Endometrial microvascular endothelial cells (primary cell): ENCODE data around the gene BICRA. TPM values are rescaled to one million over a fixed set of nuclear protein-coding genes. Genes with fewer than 3 reads are reported as not detected.
"Not testable (repeated sequence)": the region's sequence is repeated elsewhere in the genome, so short reads cannot be mapped to it uniquely, and the experiment has no call there.

Experiments
- in situ Hi-C: cut with HindIII; loops from 2 replicates; pipeline ENCODE4 v1.10.0; 2017; ENCODE audit warnings: low sequenced_read_pairs, low pct_unique_long_range_greater_than_20kb; ENCODE audit errors: inconsistent ontology term
- total RNA-seq: library from RNA; depleted of rRNA; stranded (reverse); fragments of >200 nt; gene quantifications from one replicate; pipeline ENCODE4 v1.2.3, GENCODE V29; 2015; ENCODE audit errors: inconsistent ontology term

BICRA gene
- total RNA-seq, 1 donor from 2014 or later, result 2.6 TPM

DNA sequence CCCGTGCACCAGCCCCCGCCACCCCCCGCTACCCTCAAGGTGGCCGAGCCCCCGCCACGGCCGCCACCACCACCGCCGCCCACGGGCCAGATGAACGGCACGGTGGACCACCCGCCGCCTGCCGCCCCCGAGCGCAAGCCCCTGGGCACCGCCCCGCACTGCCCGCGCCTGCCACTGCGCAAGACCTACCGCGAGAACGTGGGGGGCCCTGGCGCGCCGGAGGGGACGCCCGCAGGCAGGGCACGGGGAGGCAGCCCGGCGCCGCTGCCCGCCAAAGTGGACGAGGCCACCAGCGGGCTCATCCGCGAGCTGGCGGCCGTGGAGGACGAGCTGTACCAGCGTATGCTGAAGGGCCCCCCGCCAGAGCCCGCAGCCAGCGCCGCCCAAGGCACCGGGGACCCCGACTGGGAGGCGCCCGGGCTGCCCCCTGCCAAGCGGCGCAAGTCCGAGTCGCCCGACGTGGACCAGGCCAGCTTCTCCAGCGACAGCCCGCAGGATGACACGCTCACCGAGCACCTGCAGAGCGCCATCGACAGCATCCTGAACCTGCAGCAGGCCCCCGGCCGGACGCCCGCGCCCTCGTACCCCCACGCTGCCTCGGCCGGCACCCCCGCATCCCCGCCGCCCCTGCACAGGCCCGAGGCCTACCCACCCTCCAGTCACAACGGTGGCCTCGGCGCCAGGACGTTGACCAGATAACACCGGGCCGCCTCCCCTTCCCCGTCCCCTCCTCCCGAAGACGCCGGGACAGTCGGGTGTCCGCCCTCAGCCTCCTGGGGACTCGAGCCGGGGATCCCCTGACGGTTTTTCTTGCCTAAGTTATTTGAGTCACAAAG lies 93.0 kb downstream of the BICRA start:
- in situ Hi-C loops, result no loop called here

DNA sequence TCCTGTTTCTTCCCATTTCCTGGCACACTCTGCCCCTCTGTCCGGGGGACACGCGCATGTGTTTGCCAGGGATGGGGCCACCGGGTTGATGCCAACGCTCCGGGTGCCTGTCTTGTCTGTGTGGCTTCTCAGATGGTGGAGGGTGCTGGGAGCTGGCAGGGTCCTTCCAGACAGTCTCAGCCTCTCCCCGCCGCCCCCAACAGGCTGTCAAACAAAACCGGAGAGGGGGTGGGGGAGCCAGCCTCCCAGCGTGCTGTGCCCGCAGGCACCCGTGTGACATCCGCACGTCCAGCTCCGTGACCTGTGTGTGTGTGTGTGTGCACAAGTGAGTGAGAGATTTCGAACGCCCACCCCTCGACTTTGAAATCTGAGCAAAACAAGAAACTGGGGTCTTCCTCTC lies 93.7 kb downstream of the BICRA start:
- in situ Hi-C loops, result no loop called here

DNA sequence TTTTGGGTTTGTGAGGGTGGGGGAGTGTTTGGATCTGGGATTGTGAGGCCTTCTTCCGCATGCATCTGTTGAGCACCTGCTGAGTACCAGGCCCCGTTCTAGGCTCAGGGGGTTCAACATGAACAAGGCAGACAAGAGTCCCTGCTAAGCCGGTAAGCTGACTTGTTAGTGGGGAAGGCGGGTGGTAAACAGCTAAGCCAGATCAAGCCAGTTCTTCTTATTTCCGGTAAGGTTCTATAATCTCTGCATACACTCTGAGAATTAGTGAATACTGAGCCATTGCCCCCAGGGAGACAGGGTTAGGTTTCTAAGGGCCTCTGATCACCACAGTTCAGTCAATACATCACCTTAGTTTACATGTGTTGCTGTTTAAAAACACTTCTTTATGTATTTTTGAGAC lies 94.4 kb downstream of the BICRA start:
- in situ Hi-C loops, result no loop called here

DNA sequence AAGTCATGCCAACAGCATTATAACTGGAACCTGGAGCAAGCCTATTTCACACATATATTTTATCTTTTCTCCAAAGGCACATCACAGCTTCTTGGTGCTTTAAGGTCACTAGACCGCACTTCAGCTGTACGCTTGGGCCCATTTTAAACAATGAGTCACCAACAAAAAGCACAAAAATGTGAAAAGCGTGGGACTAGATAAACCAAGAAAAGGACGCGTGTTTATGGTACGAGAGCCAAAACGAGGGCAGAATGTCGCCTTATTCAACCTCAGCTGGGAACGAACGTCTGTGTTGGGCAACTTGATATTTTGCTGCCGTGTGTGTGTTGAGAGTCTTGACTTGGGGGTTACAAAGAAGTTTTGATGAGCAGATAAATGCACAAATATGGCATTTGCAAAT lies 95.1 kb downstream of the BICRA start:
- in situ Hi-C loops, result no loop called here

DNA sequence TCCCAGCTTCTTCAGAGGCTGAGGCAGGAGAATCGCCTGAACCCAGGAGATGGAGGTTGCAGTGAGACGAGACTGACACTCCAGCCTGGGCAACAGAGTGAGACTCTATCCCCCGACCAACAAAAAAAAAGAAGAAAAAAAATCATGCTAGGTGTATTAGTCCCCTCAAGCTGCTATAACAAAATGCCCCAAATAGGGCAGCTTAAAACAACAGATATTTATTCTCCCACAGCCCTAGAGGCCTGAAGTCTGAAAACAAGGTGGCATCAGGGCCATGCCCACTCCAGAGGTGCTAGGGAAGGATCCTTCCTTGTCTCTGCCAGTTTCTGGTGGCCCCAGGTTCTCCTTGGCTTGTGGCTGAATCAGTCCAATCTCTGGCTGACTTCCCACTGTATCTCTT lies 95.7 kb downstream of the BICRA start:
- in situ Hi-C loops, result no loop called here

DNA sequence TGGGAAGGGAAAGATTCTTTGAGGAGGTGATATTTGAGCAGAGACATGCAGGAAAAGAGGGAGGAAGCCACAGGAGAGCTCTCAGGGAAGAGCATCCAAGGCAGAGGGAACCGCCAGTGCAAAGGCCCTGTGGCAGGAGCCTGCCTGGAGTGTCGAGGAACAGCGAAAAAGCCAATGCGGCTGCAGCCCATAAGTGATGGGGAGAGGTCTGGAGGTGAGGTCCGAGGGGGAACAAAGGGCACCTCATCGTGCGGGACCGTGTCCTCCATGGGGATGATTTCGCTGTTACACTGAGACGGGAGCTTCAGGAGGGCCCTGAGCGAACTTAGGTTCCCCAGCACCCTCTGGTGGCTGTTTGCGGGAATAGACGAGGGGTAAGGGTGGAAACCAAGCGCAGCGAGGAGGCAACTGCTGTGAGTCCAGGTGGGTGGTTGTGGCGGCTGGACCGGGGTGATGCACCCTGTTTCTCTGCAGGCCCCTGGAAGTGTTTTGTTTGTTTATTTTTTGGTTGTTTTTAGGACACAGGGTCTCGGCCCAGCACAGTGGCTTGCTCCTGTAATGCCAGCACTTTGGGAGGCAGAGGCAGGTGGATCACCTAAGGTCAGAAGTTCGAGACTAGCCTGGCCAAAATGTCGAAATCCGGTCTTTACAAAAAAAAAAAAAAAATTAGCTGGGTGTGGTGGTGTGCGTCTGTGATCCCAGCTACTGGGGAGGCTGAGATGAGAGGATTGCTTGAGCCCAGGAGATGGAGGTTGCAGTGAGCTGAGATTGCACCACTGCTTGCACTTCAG lies 98.4 kb downstream of the BICRA start:
- in situ Hi-C loops, result no loop called here

DNA sequence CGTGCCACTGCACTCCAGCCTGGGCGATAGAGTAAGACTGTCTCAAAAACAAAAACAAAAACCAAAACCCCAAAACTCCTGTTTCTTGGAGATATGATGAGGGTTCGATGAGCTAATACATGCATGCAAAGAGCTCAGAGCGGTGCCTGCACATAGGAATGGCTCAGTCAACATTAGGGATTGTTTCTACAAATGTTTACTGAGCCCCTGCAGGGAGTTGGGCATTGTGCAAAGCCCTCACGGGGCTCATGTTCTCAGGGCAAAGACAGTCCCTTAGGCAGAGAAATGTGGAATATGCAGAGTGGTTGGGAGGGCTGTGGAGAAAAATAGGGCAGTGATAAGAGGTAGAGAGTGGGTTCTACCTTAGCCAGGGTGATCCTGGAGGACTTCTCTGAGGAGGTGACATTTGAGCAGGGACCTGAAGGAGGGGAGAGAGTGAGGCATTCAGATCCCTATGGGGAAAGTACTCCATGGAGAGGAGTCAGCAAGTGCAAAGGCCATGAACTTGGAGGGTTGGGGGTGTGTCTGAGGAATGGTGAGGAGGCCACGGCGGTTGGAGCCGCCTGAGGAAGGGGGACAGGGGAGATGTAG lies 102.8 kb downstream of the BICRA start:
- in situ Hi-C loops, result no loop called here

DNA sequence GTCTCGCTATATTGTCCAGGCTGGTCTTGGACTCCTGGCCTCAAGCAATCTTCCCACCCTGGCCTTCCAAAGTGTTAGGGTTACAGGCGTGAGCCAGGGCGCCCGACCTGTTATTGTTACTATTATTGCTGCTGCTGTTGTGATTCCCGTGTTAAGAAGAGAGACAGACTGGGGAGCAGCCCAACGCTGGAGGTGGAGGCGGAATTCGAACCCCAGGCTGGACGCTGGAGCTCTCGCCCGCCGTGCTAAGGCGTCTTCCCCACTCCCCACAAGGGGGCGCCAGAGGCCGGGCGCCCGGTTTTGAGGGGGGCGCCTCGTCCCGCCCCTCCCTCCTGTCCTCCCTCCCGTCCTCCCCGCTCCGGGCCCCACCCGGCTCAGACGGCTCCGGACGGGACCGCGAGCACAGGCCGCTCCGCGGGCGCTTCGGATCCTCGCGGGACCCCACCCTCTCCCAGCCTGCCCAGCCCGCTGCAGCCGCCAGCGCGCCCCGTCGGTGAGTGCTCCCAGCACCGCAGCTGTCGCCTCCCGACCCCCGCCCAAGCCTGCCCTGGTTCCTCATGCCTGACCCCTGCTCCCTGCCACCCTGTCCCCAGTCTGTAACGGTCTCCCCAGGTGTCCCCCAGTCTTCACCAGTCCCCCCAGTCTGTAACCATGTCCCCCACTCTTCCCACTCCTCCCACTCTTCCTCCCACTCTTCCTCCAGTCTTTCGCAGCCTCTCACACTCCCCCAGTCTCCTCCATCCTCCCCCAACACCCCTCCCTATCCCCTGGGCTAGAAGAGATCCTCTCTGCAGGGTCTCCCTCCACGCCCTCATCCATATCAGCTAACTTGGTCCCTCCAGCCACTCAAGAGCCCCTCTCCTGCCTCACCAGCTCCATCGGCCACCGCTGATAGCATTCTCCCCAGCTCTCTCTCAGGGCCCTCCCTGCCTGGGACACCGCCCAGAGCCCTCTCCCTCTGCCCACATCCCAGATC lies 104.4 kb downstream of the BICRA start, which contains the start of gene EHD2:
TSS of gene EHD2 (plus strand) at position 377 of the 976 bp plus-strand sequence. CDS start 3,191 bp downstream, outside the sequence.
- in situ Hi-C loops, result no loop called here

DNA sequence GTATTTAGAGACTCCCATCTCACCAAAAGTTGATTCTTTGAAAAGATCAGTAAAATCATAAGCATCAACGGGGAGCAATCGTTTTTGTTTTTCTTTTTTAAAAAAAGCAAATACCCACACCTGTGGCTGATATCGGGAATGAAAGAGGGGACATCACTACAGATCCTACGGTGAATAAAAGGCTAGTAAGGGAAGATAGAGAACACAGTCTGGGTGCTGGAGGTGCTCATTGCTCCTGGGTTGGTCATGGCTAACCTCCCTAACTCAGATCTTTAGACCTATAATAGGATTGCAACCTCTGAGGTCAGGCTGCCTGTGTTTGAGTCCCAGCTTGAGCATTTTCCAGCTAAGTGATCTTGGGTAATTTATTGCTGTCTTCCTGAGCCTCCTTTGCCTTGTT lies 105.4 kb downstream of the BICRA start:
- in situ Hi-C loops, result no loop called here

DNA sequence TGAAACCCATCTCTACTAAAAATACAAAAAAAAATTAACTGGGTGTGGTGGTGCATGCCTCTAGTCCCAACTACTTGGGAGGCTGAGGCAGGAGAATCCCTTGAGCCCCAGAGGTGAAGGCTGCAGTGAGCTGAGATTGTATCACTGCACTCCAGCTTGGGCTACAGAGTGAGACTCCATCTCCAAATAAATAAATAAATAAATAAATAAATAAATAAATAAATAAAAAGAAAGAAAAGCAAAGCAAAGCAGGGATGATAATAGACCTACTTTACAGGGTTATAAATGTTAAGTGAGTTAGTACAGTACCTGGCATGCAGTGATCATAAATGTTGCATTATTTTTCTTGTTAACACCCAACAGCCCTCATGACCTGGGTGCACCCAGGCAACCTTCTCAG lies 105.9 kb downstream of the BICRA start:
- in situ Hi-C loops, result not testable (repeated sequence)

DNA sequence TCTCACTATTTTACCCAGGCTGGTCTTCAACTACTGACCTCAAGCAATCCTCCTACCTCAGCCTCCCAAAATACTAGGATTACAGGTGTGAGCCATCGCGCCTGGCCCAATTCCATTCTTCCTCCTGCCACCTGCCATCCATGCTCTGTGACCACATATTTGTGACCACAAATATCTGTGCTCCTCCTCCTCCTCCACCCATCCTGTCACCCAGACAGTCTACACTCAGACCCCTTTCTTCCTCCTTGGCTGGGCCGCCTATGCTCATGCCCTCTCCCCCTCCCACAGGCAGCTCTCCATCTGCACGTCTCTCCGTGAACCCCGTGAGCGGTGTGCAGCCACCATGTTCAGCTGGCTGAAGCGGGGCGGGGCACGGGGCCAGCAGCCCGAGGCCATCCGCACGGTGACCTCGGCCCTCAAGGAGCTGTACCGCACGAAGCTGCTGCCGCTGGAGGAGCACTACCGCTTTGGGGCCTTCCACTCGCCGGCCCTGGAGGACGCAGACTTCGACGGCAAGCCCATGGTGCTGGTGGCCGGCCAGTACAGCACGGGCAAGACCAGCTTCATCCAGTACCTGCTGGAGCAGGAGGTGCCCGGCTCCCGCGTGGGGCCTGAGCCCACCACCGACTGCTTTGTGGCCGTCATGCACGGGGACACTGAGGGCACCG lies 107.5 kb downstream of the BICRA start:
- in situ Hi-C loops, result no loop called here

DNA sequence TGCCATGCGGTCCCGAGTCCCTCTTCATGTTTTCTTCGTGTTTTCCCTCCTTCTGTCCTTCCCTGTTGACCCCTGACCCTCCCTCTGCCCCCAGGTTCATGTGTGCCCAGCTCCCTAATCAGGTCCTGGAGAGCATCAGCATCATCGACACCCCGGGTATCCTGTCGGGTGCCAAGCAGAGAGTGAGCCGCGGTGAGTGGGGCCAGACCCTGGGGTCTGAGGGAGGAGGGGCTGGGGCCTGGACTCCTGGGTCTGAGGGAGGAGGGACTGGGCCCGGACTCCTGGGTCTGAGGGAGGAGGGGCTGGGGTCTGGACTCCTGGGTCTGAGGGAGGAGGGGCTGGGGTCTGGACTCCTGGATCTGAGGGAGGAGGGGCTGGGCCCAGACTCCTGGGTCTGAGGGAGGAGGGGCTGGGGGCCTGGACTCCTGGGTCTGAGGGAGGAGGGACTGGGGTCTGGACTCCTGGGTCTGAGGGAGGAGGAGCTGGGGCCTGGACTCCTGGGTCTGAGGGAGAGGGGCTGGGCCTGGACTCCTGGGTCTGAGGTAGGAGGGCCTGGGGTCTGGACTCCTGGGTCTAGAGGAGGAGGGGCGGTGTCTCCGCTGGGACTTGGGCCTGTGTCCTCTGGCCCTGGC lies 109.6 kb downstream of the BICRA start:
- in situ Hi-C loops, result not testable (repeated sequence)

DNA sequence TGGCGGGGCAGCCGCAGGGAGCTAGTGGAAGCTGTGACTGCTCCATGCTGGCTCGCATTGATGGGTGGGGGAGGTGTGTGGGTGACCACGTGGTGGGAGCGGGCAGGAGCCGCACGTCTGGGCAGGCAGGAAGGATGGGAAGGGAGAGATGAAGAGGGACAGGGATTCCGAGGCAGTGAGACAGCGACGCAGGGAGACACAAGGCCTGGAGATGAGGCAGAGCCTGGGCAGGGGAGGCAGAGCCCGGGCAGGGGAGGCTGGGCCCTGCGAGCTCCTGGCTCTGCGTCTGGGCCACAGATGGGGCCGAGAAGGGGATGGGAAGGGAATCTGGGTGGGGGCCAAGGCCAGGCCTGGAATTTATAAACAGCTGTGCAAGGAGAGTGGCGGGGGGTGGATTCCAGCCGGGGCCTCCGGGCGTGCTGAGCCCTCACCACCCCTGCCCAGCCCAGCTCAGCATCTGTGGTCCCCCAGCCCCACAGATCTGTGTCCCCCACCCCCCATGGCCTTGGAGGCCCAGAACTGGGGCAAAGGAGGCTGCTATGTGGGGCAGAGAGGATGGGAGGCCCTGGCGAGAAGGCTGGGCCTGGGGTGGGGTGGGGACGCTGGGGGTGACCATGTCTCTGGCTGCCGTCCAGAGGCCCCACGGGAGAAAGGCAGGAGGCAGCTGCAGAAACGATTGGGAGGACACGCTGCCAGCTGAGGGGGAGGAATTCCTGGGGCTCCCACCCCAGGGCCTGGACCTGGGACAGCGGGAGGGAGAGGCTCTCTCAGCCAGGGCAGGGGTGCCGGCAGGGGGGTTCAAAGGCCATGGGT lies 110.3 kb downstream of the BICRA start:
- in situ Hi-C loops, result no loop called here

DNA sequence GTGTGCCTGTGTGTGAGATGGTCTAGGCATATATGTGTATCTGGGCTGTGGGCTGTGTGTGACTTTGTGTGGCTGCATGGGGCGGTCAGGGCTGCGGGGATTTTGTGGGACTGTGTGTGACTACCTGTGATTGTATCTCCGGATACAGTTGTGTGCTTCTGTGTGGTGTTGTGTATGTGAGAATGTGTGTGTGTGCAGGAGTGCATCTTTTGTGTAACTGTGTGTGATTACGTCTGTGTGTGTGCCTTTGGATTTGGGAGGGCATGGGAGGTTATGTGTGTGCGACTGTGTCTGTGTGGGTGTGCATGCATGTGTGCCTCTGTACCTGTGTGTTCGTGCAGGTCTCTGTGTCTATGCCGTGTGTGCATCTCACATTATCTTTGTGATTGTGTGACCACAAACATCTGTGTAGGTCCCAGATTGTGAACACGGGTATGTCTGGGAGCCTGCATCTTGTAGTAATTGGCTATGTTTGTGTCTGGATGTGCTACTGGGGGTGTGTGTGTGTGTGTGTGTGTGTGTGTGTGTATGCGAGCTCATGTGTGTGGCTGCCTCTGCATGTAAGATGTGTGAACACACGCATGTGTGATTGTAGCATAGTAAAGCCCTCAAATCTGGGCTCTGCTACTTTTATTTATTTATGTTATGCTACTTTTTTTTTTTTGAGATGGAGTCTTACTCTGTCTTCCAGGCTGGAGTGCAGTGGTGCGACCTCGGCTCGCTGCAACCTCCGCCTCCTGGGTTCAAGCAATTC lies 111.9 kb downstream of the BICRA start:
- in situ Hi-C loops, result no loop called here

DNA sequence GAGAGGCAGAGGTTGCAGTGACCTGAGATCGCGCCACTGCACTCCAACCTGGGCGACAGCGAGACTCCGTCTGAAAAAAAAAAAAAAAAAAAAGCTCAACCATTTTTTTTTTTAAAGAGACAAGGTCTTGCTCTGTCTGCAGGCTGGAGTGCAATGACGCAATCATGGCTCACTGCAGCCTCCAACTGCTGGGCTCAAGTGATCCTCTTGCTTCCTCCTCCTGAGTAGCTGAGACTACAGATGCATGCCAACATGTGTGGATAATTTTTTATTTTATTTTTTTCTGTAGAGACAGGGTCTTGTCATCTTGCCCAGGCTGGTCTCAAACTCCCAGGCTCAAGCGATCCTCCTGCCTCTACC lies 114.6 kb downstream of the BICRA start:
- in situ Hi-C loops, result no loop called here

DNA sequence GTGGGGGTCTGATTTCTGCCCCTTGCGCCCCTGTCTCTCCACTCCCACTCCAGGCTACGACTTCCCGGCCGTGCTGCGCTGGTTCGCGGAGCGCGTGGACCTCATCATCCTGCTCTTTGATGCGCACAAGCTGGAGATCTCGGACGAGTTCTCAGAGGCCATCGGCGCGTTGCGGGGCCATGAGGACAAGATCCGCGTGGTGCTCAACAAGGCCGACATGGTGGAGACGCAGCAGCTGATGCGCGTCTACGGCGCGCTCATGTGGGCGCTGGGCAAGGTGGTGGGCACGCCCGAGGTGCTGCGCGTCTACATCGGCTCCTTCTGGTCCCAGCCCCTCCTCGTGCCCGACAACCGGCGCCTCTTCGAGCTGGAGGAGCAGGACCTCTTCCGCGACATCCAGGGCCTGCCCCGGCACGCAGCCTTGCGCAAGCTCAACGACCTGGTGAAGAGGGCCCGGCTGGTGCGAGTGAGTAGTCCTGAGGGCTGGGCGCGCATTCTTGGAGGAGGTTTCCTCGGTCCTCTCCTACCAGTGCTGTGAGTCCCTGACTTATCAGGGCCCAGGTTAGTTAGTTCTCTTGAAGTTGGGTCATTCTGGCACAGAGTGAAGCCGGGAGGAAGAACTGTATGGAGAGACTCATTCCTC lies 116.9 kb downstream of the BICRA start:
- in situ Hi-C loops, result no loop called here
